ENCODE data around the gene ACADSB.

The ACADSB gene

DNA sequence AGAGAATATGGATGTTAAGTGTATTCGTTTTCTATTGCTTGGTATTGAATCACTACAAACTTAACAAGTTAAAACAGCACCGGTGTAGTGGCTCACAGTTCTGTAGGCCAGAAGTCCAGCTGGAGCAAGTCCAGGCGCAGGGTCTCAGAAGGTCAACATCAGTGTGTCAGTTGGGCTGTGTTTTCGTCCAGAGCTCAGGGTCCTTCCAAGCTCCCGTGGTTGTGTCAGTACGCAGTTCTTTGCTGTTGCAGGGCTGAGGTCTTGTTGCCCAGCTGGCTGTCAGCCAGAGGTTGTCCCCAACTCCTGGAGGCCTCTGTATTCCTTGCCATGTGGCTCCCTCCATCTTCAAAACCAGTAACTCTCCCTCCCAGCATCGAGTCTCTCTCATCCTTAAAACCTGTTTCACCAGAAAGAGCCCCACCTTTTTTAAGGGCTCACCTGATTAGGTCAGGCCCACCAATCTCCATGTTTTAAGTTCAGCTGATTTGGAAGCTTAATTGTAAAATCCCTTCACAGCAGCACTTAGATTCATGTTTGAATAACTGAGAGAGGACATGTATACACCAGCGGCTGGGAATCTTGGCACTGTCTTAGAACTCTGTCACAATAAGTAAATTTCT is 26.8 kb downstream of the ACADSB start:
- no peak for FAIRE-seq
- DNase-seq (ENCODE audit: insufficient read length, low spot score) = no peak

DNA sequence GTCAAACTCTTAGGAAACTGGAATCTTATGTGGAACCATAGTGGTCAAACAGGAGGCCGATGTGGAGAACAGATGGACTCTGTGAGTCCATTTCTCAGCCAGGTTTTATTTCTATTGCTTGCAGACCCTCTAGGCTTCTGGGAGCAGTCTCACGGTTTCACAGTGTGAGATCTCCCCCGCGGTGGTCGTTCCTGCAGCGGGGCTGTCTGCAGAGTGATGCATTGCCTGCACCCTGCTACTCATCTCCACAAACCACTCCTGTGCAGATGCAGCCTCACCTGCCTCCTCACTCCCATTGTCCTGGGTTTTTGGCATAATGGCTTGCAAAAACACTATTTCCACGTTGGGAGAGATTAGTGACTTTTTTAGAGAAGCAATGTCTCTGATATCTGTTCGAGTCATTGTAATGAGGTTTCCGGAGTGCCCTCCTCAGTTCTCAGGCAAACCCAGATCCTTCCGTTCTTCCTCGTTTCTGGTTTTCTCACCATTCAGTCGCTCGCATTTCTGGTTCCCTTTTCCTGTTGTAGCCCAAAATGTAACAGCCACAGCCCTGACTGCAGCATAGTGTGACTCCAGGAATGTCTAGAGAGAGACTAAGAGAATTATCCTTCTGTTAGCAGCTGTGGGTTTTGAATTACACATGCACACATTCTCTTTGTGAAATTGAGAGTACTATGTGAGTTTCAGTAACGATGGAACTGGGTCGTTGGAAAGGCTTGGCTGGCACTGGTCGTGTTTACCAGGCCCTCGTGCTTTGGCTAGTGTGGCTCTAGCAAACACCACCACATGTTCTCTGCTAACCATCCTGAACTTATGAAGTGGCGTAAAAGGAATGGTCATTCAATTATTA is 30.2 kb downstream of the ACADSB start:
- DNase-seq (ENCODE audit: insufficient read length, low spot score) (no peak), FAIRE-seq (no peak)

DNA sequence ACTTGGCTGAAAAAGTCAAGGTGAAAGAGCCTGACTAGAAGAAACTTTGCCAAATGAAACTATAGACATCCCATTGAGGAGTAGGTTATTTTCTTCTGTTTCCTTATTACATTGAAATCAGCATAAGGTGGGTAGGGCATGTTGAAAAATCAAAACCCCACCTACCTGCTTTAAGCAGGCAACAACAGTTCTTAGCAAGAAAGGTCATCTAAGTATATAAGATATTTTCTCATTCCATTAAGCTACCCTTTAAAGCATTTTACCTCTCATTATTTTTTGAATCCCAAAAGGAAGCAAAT is 30.8 kb downstream of the ACADSB start:
- DNase-seq (ENCODE audit: insufficient read length, low spot score) = no peak
- no peak for FAIRE-seq

DNA sequence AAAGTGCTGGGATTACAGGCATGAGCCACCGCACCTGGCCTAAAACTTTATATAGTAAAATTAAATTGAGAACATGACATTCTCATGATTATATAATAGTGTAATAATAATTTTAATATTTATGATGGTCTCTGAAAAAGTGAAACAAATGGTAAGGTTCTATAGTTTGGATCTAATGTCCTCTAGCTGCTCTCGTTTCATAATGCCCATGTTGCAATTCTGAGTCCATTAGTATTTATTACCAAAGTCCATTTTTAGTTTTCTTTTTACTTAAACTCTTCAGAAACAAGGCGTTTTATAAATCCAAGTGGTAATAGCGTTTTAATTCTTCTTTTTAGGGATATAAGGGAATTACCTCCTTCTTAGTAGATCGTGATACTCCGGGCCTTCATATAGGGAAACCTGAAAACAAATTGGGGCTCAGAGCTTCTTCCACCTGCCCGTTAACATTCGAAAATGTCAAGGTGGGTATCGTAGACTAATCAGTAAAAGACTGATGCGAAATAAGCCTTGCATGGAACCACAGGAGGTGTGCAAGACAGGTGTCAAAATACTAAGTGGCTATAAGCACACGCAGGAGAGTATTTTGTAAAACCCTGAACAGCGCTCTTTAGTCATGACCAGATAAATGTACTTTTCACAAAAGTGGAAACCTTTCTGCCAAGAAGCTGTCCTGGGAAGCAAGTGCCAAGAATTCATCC is 34.1 kb downstream of the ACADSB start:
- DNase-seq (ENCODE audit: insufficient read length, low spot score) (no peak), FAIRE-seq (no peak)

DNA sequence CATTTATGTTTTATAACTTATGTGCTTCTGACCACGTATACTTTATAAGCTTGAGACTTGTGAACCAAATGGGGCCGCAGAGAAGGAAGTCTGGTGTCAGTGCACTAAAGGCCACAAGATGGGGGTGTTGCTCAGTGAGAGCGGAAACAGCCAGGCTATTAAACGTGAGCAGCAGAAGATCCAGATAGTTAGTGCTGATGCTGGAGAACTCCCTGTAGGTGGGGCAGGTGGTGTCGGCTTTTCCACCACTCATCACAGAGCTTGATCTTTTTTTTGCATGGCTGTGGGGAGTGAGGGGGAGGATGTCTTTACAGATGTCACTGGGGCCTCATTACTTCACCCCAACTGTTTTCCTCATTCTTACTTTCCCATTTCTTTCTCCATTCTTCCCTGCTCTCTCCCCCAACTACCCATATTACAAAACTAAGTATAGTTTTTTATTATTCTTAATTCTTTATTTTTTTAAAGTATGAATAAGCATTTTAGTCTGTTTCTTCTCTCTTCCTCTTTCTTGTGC is 34.7 kb downstream of the ACADSB start:
- FAIRE-seq (no peak), DNase-seq (ENCODE audit: insufficient read length, low spot score) (peak; percentile 56)

DNA sequence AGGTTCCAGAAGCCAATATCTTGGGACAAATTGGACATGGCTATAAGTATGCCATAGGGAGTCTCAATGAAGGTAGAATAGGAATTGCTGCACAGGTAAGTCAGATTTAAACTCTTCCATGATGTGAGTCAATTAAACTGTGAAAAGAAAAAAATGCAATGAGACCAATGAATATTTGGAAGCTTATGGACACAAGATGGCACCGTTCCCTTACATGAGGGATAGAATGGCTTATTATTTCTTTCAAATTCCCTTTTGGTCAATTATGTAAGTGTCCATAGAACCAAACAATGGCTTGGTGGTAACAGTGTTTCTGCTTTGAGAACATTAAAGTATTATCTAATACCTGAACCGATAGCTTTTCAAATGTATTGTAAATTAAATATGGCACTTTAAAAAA is 35.6 kb downstream of the ACADSB start:
- FAIRE-seq (no peak), DNase-seq (ENCODE audit: insufficient read length, low spot score) (no peak)

DNA sequence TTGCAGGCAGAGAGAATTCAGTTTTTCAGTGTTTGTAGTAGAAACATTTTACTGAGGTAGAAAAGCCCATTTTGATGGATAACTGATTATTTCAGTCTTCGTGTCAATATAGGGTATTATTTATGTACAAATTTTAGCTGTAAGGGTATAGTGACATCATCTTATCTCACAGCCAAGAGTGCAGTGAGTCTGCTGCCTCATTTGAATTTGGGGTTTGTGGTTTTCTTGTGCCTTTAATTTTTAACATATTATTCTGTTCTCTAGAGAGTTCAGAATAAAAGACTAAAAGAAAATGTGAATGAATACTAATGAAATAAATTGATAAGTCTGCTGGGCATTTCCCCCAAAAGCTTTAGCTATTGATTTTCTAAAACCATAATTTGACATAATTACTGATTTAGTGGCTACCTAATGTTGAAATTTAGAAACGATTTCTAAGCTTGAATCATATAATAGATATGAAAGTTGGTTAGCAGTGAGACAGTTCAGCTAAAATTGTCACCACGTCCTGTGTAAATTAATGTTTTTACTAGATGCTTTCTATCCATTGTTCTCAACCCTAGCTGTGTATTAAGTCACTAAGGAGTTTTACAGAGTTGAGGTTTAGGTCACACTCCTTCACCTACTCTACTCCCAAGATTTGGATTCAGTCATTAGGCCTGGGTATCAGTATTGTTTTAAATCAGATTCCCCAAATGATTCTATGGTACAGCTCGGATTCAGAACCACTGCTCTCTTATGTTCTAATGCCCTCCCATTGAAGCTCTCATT is 37.3 kb downstream of the ACADSB start:
- no peak for DNase-seq (ENCODE audit: insufficient read length, low spot score)

DNA sequence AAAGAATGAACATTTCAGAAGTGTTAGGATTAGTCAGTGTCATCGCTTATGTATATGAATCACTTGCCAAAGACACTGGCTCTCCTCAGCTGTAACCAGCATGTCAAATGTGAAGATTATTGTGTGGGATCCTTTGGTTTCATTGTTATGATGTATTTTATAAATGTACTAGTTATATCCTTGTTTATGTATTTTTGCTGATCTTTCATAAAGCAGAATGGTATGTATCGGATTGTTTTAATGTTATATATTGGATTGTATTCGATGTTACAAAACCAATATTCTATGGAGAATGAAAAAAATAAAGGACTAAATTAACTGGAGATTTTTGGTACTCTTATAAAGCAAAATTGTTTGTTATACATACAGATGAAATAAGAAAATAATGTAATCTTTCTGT is 49.2 kb downstream of the ACADSB start:
- no peak for FAIRE-seq
- no peak for DNase-seq (ENCODE audit: insufficient read length, low spot score)

More for the DNA sequence above, 37.3 kb downstream of the ACADSB start:
- no peak for FAIRE-seq

DNA sequence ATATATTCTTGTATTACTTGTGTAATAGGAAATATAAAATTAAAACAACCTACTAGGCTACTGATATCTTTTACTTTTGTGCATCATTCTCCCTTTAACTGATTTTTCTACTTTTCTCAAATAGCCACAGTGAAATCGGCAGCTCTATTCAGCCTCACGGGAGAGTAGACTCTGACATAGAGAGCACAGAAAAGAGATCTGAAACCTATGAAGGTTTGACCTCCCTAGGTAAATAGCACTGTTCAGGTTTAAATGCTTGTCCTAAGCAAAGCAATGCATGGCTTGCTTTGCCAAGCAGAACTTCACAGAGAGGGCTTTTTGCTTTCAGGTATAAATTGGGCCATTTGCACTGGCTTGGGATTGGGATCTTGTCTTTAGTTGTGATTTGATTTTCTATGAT is 53.1 kb downstream of the ACADSB start:
- DNase-seq (ENCODE audit: insufficient read length, low spot score) (no peak), FAIRE-seq (no peak)

DNA sequence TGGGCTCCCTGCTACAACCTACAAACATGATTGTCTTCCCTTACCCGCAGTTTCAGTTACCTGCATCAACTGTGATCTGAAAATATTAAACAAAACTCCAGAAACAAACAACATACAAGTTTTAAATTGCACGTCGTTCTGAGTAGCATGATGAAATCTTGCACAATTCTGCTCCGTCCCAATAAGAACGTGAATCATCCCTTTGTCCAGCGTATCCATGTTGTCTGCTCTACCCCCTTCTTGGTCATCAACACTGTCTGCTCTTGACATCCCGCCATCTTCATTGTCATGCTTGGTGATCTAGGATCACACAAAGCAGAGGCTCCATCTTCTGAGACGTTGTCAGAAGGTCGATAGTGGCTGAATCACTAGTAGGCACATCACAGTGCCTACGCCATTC is 53.9 kb downstream of the ACADSB start:
- FAIRE-seq (no peak), DNase-seq (ENCODE audit: insufficient read length, low spot score) (no peak)

DNA sequence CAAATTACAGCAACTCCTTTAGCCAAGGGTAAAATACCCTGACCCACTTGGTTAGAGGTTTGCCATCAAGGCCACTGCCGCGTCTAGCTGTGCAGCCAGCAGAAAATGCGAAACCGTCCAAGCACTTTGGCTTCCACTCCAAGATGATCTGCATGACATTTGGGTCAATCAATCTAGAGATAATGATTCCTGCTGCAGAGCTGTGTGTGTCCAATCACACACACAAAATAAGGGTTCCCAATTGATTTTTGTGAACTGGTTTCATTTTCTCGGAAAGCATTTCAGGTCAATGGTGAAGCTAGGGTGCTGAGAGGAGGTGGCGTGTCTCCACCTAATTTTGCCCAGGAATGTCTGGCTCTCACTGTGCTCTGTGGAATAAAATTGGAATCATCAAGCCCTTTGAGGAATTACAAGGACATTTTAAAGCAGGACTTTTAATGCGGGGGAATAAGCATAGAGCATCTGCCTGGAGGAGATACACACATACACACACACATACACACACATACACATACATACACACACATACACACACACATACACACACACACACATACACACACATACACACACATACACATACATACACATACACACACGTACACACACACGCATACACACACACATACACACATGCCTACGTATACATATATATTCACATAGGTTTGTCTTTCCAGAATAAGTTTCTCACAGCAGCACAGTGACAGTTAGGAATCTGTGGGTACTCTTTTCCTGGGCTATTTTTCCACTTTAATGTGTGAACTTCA is 59.5 kb downstream of the ACADSB start:
- DNase-seq (ENCODE audit: insufficient read length, low spot score) = no peak
- FAIRE-seq = no peak

DNA sequence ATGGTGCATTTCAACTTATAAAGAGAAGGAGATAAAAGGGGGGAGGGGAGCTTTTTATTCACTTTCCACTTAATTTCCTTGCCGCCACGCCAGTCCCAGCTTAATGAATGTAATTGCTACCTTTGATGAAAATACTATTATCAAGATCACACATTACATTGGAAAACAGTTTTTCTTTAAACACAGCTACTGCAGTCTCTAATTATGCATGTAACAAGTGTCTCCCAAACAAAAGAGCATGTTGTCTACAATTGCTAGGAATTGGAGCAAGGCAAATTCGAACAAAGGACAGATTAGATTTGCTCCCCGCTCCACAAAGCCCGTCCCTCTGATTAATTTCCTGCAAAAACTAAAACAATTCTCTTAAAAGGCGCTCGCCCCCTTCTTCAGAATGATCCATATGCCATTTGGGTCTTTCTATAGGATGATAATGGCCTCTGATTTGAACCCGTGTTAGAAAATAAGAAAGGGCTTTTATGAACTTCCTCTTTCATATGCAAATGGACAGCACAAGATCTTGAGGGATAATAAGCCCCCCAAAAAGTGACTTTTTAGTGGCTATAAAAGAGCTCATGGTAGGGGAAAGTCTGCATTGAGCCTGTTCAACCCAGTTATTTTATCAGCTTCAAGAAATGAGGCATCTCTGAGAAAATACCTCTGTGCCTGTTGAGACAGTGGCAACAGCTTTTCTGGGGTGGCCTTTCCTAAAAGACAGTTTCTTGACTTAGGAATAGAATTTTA is 60.6 kb downstream of the ACADSB start:
- DNase-seq (ENCODE audit: insufficient read length, low spot score) (no peak), FAIRE-seq (no peak)

DNA sequence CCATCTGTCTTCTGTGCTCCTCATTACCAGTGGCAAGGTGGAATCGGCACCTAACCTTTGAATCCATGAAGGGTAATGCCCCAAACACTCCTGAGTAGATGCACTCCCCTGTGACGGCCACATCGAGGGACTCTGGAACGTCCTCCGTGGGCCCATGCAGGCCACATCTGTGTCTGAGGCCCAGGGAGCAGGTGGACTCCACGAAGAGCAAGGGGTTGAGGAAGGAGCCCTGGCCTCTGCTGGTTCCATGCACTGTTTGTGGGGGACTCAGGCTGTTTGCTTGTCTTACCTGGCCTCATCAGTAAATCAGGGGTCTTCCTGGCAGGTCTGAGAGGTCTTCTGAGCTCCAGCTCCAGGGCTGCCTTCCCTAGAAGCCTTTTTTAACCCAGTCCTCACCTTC is 64.4 kb downstream of the ACADSB start:
- no peak for DNase-seq (ENCODE audit: insufficient read length, low spot score)
- no peak for FAIRE-seq

DNA sequence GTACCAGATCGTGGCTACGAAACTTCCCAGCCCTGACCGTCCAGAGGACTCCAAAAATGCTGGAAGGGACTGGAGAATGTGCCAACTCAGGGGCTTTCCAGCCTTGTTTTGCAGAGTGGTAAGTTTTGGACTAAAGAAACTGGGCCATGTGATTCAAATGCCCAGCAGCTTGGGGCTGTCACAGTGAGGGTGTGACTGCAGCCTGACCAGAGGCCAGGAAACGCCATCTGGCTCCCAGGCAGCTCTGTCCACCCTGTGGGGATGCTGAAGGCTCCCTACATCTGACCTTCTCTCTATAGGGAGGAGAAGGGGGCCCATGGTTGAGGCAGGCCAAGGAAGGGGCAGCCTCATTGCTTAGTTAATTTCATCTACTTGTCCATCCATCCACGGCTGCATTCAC is 65.4 kb downstream of the ACADSB start:
- DNase-seq (ENCODE audit: insufficient read length, low spot score) (no peak), FAIRE-seq (no peak)

DNA sequence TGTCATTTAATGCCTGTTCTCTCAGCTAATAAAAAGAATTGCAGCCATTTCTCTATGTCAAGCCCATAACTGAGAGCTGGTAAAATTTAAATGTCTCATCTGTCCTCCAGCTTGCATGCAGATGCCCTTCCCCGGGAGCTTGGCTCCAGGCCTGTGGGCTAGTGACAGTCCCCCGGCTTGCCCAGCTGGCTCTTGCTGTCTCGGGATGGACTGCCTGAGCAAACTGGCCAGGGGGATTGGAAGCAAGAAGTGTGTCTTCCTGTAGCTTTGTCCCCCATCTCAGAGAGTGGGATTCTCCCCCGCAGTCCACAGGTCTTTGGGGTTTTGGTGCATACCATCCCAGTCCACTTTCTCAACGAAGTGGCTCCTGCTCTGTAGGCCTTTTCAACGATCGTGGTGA is 73.1 kb downstream of the ACADSB start:
- DNase-seq (ENCODE audit: insufficient read length, low spot score) (no peak), FAIRE-seq (no peak)

DNA sequence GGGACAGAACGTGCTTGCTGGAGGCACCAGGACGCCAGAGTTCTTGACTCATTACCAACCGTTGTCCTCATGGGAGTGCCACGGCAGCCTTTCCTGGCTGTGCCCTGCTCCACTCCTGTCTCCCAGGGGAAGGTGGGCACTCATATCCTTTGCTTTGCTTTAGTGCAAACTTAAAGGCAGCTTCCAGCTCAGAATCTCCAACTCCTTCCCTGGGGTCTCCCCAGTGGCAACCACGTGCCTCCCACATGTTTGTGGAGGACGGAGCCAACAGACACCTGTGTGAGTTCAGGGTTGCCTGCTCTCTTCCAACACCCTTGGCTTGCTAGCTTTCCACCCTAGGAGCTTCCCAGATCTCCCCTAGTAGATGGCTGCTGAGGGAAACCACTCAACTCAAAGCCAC is 75.0 kb downstream of the ACADSB start:
- no peak for DNase-seq (ENCODE audit: insufficient read length, low spot score)
- no peak for FAIRE-seq

DNA sequence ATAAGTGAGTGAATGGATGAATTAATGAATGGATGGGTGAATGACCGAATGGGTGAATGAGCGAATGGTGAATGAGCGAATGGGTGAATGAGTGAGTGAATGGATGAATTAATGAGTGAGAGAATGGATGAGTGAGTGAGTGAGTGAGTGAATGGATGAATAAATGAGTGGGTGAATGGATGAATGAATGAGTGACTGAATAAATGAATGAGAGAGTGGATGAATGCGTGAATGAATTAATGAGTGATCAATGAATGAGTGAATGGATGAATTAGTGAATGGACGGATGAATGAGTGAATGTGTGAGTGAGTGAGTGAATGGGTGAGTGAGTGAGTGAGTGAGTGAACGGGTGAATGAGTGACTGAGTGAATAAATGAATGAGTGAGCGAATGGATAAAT is 77.5 kb downstream of the ACADSB start:
- FAIRE-seq (no peak), DNase-seq (ENCODE audit: insufficient read length, low spot score) (no peak)

DNA sequence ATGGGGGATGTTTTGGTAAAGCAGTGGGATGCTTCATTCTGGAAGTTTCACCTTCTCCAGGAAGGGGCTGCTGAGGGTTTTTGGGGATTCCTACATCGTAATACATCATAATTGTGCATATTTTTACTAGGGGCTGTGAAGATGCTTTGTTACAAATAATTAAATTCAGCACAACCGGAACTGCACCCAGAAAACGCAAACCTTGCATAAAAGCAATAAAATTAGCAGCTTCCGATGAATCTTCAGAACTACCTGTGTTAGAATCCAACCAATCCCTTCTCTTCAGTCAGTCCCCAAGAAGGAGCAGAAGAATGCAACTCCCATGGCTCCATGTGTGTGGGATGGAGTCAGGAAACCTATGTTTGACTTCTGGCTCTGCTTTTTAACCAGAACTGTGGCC is 78.5 kb downstream of the ACADSB start:
- DNase-seq (ENCODE audit: insufficient read length, low spot score) (no peak), FAIRE-seq (no peak)

DNA sequence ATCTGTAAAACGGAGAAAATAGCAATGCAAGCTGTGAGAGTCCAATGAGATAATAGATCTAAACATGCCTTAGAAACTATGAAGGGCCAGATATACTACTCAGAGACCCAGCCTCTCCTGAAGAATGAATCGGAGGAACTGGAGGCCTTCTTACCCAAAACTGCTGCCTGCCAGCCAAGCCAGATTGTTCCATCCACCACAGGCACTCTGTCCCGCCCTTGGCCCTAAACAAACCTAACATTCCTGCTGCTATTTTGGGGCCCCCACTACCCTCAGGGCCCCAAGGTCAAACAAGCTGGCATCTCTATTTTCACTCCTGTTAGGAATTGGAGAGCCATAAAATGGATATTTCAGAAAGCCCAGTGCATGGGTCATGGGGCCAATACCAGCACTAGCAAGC is 79.0 kb downstream of the ACADSB start:
- no peak for DNase-seq (ENCODE audit: insufficient read length, low spot score)
- FAIRE-seq = no peak
